GM21447 (cell line): ENCODE results near the gene APOL4.
"Not testable (repeated sequence)": the region's sequence is repeated elsewhere in the genome, so short reads cannot be mapped to it uniquely, and the experiment has no call there.

Experiments
- ATAC-seq: cut with Tn5 transposase; IDR thresholded peaks from one replicate; pipeline ENCODE4 v1.9.1; 2021; ENCODE audit not compliant: unreplicated experiment

Gene APOL4

DNA sequence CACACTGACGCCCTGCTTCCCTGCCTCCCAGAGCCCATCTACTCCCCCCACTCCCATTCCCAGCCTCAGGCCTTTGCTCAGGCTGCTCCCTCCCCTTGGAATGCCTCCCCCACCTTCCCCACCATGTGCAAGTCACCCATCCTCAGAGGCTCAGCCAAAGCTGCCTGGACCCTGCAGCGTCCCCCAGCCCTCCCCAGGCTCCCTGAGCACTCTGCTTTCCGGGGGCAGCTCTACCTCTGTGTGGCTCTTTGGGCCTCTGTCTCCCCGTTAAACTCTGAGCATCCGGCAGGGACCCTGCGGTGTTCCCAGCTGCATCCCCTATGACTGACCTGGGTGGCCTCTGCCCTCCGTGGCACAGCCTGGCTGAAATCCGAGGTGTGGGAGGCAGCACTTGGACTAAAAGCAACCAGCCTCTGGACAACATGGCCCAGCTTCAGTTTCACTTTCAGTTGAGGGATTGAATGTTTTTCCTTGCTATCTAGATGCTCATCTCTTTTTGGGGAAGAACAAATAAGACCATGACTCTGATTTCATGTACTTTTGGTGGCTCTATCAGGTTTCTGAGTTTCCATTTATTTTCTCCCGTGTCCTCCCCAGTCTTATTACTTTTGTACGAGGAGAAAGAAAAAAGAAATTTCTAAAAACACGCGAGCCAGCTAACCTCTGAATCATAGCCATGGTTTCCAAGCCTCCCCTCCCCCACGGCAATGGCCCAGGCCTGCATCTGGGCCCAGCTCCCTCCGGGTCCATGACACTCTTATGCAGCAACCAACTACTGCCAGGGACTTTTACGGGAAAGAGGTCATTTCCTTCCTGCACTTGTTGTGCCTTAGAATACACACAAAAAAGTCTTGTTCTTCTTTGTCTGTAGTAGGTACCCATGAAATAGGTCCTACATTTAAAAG is 44.8 kb downstream of the APOL4 start:
- ATAC-seq, result no peak

DNA sequence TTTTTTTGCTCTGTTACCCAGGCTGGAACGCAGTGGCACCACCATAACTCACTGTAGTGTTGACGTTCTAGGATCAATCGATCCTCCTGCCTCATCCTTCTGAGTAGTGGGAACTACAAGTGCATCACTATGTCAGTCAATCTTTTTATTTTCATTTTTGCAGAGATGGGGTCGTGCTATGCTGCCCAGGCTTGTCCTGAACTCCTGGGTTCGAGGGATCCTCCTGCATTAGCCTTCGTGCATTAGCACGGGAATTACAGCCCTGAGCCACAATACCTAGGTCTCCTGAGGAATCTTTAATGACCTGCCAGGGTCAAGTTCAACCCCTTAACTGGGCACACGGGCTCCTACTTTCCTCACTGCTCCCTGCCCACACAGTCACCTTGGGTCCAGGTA is 45.5 kb downstream of the APOL4 start:
- ATAC-seq, result no peak

- no peak for ATAC-seq
Observed at GRCh38 chr22:36155702-36156101, 45.9 kb downstream of the APOL4 start.

- ATAC-seq, result no peak
Observed at GRCh38 chr22:36154423-36154945, 47.1 kb downstream of the APOL4 start.

- ATAC-seq, result no peak
Observed at GRCh38 chr22:36153501-36154422, 47.8 kb downstream of the APOL4 start.

DNA sequence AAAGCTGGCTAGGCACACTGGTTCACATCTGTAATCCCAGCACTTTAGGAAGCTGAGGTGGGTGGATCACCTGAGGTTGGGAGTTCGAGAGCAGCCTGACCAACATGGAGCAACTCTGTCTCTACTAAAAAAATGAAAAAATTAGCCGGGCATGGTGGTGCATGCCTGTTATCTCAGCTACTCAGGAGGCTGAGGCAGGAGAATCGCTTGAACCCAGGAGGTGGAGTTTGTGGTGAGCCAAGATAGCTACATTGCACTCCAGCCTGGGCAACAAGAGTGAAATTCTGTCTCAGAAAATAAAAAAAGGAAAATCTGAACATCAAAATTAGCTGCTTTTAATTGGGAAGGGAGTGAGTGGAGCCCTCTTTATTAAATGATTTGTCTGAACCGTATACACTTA is 48.8 kb downstream of the APOL4 start:
- ATAC-seq, result not testable (repeated sequence)

DNA sequence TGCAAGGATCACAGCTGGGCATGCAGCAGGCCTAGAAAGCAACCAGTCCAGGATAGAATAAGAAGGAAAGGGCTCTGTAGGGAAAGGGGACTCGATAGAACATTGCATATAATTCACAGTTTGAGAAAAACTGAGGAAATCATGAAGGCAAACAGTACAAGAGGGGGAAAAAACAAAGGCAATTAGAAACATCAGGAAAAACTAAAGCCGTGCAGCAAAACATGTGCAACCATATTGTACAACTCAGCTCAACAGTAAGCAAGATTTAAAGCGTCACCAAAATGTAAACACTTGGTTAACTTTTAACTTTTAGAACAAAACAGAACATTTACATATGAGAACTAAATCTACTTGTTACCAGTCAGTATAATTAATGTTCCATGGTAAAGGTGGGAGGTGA is 49.5 kb downstream of the APOL4 start:
- ATAC-seq, result no peak

DNA sequence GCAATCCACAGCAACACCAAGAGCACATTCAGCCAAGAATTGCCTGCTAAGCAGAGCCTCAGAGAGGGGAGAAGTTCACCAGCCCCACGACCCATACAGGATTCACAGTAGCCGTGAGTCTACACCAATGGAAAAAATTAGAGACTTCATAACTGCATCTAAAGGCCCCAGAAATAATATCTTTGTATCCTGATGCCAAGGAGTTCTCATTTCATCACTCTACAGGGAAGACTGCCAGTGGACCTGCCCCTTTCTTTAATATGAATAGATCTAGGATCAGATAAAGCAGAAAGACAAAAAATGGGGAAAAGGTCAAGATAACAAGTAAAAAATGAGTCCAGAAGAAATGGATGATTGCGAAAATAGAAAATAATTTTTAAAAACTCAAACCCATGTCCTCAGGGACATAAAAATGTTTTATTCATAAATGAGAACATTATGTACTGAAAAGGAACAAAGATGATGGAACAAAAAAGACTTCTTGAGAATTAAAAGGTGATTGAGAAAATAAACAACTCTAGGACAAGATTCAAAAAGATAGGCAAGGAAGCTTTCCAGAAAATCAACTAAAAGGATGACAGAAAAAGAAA is 50.5 kb downstream of the APOL4 start:
- ATAC-seq, result no peak

DNA sequence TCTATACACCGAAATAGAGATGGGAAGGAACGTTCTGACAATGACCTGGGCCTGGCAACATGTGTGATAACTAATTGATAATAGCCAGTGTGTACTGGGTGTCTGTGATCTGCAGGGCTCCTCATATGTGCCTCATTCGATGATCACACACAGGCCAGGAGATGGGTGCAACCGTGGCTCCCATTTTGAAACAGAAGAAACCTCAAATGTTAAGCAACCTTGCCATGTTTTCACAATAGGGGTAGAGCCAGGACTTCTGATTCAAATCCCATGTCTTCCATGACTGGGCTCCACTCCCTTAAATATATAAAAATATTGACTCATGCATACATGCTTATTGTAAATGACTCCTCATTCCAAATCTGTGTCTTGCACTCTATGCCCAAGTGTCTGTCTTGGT is 52.2 kb downstream of the APOL4 start:
- no peak for ATAC-seq

- no peak for ATAC-seq
Observed at GRCh38 chr22:36148411-36148810, 53.2 kb downstream of the APOL4 start.

- no peak for ATAC-seq
Observed at GRCh38 chr22:36147196-36147791, 54.3 kb downstream of the APOL4 start.

DNA sequence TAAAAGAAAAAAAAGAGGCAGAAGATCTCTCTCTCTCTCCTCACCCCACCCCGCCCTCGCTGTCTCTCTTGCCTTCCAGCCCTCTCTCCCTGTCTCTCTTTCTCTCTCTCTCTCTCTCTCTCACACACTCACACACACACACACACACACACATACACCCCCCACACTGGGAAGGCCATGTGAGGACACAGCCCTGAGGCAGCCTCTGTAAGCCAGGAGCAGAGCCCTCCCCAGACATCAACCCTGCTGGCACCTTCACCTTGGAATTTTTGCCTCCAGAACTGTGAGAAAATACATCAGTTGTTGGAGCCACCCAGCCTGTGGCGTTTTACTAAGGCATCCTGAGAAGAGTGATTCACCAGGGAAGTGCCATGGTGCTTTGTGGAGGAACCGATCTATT is 55.7 kb downstream of the APOL4 start:
- no peak for ATAC-seq

DNA sequence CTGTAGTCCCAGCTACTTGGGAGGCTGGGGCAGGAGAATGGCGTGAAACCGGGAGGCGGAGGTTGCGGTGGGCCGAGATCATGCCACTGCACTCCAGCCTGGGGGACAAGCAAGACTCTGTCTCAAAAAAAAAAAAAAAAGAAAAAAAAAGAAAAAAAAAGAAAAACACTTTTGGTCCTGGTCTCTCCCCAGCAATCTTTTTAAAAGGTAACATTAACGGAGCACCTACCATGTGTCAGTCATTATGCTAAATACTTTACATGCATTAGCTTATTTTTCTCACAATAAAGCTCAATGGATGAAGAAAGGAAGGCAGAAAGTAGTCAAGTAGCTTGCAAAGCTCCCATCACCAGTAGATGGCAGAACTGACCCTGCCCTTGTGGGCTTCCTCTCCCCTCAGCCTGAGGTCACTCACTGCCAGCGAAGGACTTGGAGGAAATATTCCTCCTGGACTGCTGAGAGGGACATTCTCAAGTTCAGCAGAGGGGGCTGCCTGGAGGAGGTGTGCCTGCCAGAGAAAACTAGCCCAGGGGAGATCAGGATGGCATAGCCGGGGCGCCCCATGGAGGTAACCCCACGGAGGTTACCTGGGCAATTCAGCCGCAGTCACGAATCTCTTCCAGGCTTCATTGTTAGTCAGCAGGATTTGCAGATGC is 56.6 kb downstream of the APOL4 start:
- ATAC-seq, result no peak

- no peak for ATAC-seq
Observed at GRCh38 chr22:36143956-36144355, 57.7 kb downstream of the APOL4 start.

- no peak for ATAC-seq
Observed at GRCh38 chr22:36143066-36143815, 58.4 kb downstream of the APOL4 start.

DNA sequence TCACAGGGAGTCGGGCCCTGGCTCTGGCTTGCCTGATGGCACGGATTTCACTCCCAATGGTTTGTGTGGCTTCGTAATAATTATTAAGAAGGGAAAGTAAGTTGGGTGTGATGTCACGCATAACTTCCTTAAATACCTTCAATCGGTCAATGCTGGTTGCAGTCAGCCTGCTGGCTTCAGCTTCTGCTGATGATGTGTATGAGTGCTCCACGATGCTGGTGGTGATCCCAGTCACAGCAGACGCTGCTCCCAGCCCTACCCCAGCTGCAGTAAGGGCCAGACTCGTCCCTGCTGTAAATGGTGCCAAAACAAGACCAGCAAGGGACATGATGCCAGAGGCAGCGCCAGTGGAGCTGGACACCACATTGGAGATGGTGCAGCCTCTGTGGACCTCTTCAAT is 60.1 kb downstream of the APOL4 start:
- ATAC-seq, result no peak
